K562 (cell line): ENCODE data around the gene ELOVL7. TPM values are rescaled to one million over a fixed set of nuclear protein-coding genes. Genes with fewer than 3 reads are reported as not detected.

Experiments
- ARID1B ChIP-seq: fragments of 450-650 bp; IDR thresholded peaks from 2 replicates; pipeline ENCODE4 v1.6.1; 2016; ENCODE audit warnings: antibody characterized with exemption, mild to moderate bottlenecking, inconsistent platforms
- CREBBP ChIP-seq: IDR thresholded peaks from one replicate; pipeline ENCODE4 v1.6.1; 2012; ENCODE audit warnings: low read depth, mild to moderate bottlenecking, control low read depth, inconsistent platforms, low read length
- ESRRA ChIP-seq: fragments of 450-650 bp; IDR thresholded peaks from 2 replicates; pipeline ENCODE4 v1.6.1; 2014; ENCODE audit warnings: low read depth, mild to moderate bottlenecking, moderate library complexity, borderline replicate concordance
- ETV1 ChIP-seq: fragments of 450-650 bp; conservative IDR thresholded peaks from 2 replicates; pipeline ENCODE4 v1.6.1; 2016; ENCODE audit warnings: missing genetic modification characterization, control low read depth, low read depth, missing compliant biosample characterization
- GTF2B ChIP-seq: IDR thresholded peaks from 2 replicates; pipeline ENCODE4 v1.6.1; 2011; ENCODE audit not compliant: insufficient read length; ENCODE audit errors: extremely low read depth
- MTF1 ChIP-seq: fragments of 250-450 bp; sonication (Bioruptor Pico); IDR thresholded peaks from 2 replicates; pipeline ENCODE4 v1.9.0; 2021; ENCODE audit warnings: moderate library complexity, mild to moderate bottlenecking, inconsistent platforms, borderline replicate concordance
- NR0B1 ChIP-seq: fragments of 450-650 bp; IDR thresholded peaks from one replicate; pipeline ENCODE4 v1.6.1; 2018; ENCODE audit warnings: mild to moderate bottlenecking, moderate library complexity; ENCODE audit not compliant: partially characterized antibody
- PREB ChIP-seq: sonication (generic); formaldehyde crosslinking; IDR thresholded peaks from 2 replicates; pipeline ENCODE4 v1.8.1; 2023; ENCODE audit warnings: mild to moderate bottlenecking, missing genetic modification reagents
- SMAD1 ChIP-seq: fragments of 150-350 bp; IDR thresholded peaks from 2 replicates; pipeline ENCODE4 v1.6.1; 2014; ENCODE audit warnings: low read length, low read depth; ENCODE audit not compliant: partially characterized antibody
- SNAPC5 ChIP-seq: fragments of 250-450 bp; sonication (Bioruptor Pico); IDR thresholded peaks from 2 replicates; pipeline ENCODE4 v1.8.0; 2021; ENCODE audit warnings: moderate library complexity, mild to moderate bottlenecking, inconsistent platforms
- SRSF7 ChIP-seq: fragments of 200-400 bp; formaldehyde crosslinking; optimal IDR thresholded peaks from 2 replicates; pipeline ENCODE3; 2017; ENCODE audit warnings: mild to moderate bottlenecking, low read depth, low read length
- ZBTB5 ChIP-seq: fragments of 450-650 bp; IDR thresholded peaks from 2 replicates; pipeline ENCODE4 v1.6.1; 2017; ENCODE audit warnings: antibody characterized with exemption
- ZNF165 ChIP-seq: fragments of 250-450 bp; sonication (Bioruptor Pico); IDR thresholded peaks from 2 replicates; pipeline ENCODE4 v1.4.0; 2020; ENCODE audit warnings: borderline replicate concordance
- ZNF445 ChIP-seq: fragments of 250-450 bp; sonication (Bioruptor Pico); IDR thresholded peaks from 2 replicates; pipeline ENCODE4 v1.4.0; 2020; ENCODE audit warnings: low read depth, mild to moderate bottlenecking, moderate library complexity
- ZNF76 ChIP-seq: fragments of 250-450 bp; sonication (Bioruptor Pico); IDR thresholded peaks from 2 replicates; pipeline ENCODE4 v1.4.0; 2020; ENCODE audit warnings: mild to moderate bottlenecking, moderate library complexity, borderline replicate concordance
- polyA plus RNA-seq, 8 experiments: library from polyadenylated mRNA; depleted of rRNA in 4 of 8; stranded (reverse) in 5 of 8; unstranded in 3 of 8; fragments of >200 nt; fragmentation: Nextera tagmentation in 2 of 8; fragmentation: Illumina TruSeq in 1 of 8; extraction: Ambion mirVana in 2 of 8; extraction: Trizol in 1 of 8; gene quantifications; 2 replicates each; pipeline versions ENCODE4 v1.2.1 to v1.2.3, GENCODE V29; 2011 to 2014; ENCODE audit warnings: inconsistent platforms in 1 of 8, missing spikeins in 1 of 8
- total RNA-seq, 7 experiments: library from RNA; depleted of rRNA in 6 of 7; stranded (reverse); fragments of >200 nt in 6 of 7; fragmentation: Illumina TruSeq in 2 of 7; extraction: Trizol in 2 of 7; gene quantifications; 2 replicates each; pipeline versions ENCODE4 v1.2.1 to v1.2.3, GENCODE V29; 2011 to 2021; ENCODE audit warnings: low replicate concordance in 1 of 7
- TF ChIP-seq, protein P1 (sequence below): sonication (generic); formaldehyde crosslinking; IDR thresholded peaks from 2 replicates; pipeline ENCODE4 v1.8.1; 2022; ENCODE audit warnings: missing genetic modification reagents
- TF ChIP-seq, protein P2 (sequence below): fragments of 450-650 bp; IDR thresholded peaks from 2 replicates; pipeline ENCODE4 v1.7.1; 2018; ENCODE audit warnings: mild to moderate bottlenecking, low read depth; ENCODE audit not compliant: partially characterized antibody

Gene ELOVL7
- total and polyA plus RNA-seq, 9 of the 15 experiments (the other 6 are each of a cell fraction or from before 2014, with no cell fraction given), result 4.5 to 12.3 (median 6.9) TPM

DNA sequence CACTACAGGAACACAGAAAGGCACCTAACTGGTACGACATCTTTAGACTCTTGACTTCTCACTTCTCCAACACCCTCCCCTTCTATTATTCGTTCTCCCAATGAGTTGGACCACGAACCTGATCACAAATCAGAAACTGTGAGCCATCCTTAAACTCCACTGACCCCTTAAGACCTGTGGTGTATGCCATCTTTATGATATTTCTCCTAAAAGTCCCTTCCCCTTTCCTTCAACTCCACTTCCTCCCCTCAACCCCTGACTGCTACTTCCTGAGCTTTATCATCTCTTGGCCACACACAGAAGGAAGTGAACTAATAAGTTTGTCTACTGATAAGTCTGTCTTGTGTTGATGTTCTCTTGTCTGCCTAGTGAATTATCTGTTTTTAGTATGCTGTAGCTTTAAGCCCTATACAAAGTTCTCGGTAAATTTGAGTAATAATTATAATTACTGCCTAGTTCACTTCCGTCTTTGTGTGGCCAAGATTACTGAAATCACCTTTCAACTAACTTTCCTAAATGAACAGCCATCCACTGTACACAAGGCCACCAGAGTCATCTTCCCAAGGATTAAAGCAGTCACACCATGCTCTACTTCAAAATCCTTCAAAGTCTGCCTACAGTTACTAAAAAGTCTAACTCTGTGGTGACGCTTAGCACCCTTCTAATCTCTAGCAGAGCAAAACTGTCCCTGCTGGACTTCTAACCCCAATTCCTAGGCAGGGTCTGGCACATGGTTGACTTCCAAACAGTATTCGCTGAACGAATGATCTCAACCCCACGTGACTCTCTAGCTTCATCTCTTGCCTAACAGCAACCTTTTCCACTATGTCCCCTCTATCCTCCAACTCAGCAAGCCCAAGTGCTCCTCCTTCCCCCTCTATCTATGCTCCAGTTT lies 23.2 kb downstream of the ELOVL7 start (continued):
- TF ChIP-seq SMAD1 (no peak), ZNF165 (CRISPR knock-in tag) (no peak), SNAPC5 (no peak), CREBBP (no peak), ZNF76 (peak; percentile 74; the same call in 1 of the 2 replicates), ZNF445 (CRISPR knock-in tag) (no peak), ETV1 (peak; percentile 99), SRSF7 (no peak), ARID1B (peak; percentile 97), ESRRA (no peak), PREB (CRISPR knock-in tag) (no peak), NR0B1 (no peak), ZBTB5 (no peak), MTF1 (CRISPR knock-in tag) (no peak), GTF2B (no peak)
- TF ChIP-seq, protein P1, sequence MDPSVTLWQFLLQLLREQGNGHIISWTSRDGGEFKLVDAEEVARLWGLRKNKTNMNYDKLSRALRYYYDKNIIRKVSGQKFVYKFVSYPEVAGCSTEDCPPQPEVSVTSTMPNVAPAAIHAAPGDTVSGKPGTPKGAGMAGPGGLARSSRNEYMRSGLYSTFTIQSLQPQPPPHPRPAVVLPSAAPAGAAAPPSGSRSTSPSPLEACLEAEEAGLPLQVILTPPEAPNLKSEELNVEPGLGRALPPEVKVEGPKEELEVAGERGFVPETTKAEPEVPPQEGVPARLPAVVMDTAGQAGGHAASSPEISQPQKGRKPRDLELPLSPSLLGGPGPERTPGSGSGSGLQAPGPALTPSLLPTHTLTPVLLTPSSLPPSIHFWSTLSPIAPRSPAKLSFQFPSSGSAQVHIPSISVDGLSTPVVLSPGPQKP (CRISPR knock-in tag), result no peak
- TF ChIP-seq, protein P2, sequence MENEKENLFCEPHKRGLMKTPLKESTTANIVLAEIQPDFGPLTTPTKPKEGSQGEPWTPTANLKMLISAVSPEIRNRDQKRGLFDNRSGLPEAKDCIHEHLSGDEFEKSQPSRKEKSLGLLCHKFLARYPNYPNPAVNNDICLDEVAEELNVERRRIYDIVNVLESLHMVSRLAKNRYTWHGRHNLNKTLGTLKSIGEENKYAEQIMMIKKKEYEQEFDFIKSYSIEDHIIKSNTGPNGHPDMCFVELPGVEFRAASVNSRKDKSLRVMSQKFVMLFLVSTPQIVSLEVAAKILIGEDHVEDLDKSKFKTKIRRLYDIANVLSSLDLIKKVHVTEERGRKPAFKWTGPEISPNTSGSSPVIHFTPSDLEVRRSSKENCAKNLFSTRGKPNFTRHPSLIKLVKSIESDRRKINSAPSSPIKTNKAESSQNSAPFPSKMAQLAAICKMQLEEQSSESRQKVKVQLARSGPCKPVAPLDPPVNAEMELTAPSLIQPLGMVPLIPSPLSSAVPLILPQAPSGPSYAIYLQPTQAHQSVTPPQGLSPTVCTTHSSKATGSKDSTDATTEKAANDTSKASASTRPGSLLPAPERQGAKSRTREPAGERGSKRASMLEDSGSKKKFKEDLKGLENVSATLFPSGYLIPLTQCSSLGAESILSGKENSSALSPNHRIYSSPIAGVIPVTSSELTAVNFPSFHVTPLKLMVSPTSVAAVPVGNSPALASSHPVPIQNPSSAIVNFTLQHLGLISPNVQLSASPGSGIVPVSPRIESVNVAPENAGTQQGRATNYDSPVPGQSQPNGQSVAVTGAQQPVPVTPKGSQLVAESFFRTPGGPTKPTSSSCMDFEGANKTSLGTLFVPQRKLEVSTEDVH, result peak; percentile 68
